ENCODE measurements around the gene PHETA1.

DNA sequence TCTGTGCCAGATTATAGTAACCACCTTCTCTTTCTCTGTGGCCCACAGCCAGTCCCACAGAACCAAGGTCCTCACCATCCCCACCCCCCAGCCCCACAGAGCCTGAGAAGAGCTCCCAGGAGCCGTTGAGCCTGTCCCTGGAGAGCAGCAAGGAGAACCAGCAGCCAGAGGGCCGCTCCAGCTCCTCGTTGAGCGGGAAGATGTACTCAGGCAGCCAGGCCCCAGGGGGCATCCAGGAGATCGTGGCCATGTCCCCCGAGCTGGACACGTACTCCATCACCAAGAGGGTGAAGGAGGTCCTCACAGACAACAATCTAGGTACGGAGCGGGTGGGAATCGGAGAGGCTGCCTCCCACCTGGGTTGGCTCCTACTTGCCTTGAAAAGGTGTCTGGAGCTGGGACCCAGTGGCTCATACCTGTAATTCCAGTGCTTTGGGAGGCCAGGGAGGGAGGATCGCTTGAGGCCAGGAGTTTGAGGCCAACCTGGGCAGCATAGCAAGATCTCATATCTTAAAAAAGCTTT, 34.4 kb downstream of the PHETA1 start:
- TF ChIP-seq CTCF (conservative IDR thresholded peaks at IDR 0.05; ENCODE audit: low read length) (no peak), EZH2phosphoT487 (IDR thresholded peaks at IDR 0.05; ENCODE audit: borderline replicate concordance) (no peak)

Measured in Loucy (cell line).